HL-60 (cell line): Measurements from ENCODE around the gene CLCN4.

ENCODE experiments used
- CTCF ChIP-seq: IDR thresholded peaks from one replicate; pipeline ENCODE4 v1.5.1; 2011; ENCODE audit warnings: low read length, control low read depth, inconsistent platforms; ENCODE audit not compliant: insufficient read depth
- POLR2AphosphoS5 ChIP-seq: IDR thresholded peaks from 2 replicates; pipeline ENCODE4 v1.6.1; 2012; ENCODE audit warnings: low read depth

GRCh38 chrX:10109695-10110094, 47.1 kb upstream of the CLCN4 start:
- TF ChIP-seq CTCF = no peak
- TF ChIP-seq POLR2AphosphoS5 = no peak
